COR-L47 (cell line): ENCODE data around the gene OR5W2.
"Not testable (repeated sequence)": the region's sequence is repeated elsewhere in the genome, so short reads cannot be mapped to it uniquely, and the experiment has no call there.

Source experiments
- DNase-seq: peaks from one replicate; lab custom pipeline; 2025; lab: John Stamatoyannopoulos, UW

OR5W2 gene

GRCh38 chr11:55914482-55914881 is at the start of gene OR5W2:
OR5W2 (minus strand) TSS chr11:55914582; CDS start chr11:55914582, 0 bp downstream.
- DNase-seq = no peak

- DNase-seq = no peak
Measured at GRCh38 chr11:55956521-55956920, 42.1 kb upstream of the OR5W2 start.

GRCh38 chr11:55949330-55949729 is 34.9 kb upstream of the OR5W2 start:
- no peak for DNase-seq

GRCh38 chr11:55942785-55943392 is 28.5 kb upstream of the OR5W2 start:
- DNase-seq = peak; percentile 30

- no peak for DNase-seq
Measured at GRCh38 chr11:55936300-55936699, 21.9 kb upstream of the OR5W2 start, which contains the start of gene OR5I1. OR5I1 (minus strand) TSS chr11:55936400; CDS start chr11:55936400, 0 bp downstream.

GRCh38 chr11:55920537-55920936 is 6.2 kb upstream of the OR5W2 start:
- DNase-seq = no peak

- DNase-seq = no peak
Measured at GRCh38 chr11:55902308-55902707, 12.1 kb downstream of the OR5W2 start.

GRCh38 chr11:55895216-55895615 is 19.2 kb downstream of the OR5W2 start:
- DNase-seq = no peak

- not testable (repeated sequence) for DNase-seq
Measured at GRCh38 chr11:55885481-55885880, 28.9 kb downstream of the OR5W2 start.

- DNase-seq = not testable (repeated sequence)
Measured at GRCh38 chr11:55884995-55885394, 29.4 kb downstream of the OR5W2 start.

GRCh38 chr11:55882997-55883396 is 31.4 kb downstream of the OR5W2 start, which contains the start of gene TRIM51:
TRIM51 (plus strand) TSS chr11:55883297; CDS start chr11:55885429, 2,132 bp downstream.
- DNase-seq = not testable (repeated sequence)

- not testable (repeated sequence) for DNase-seq
Measured at GRCh38 chr11:55873146-55873545, 41.2 kb downstream of the OR5W2 start.

GRCh38 chr11:55872731-55873130 is 41.7 kb downstream of the OR5W2 start:
- not testable (repeated sequence) for DNase-seq

- DNase-seq = not testable (repeated sequence)
Measured at GRCh38 chr11:55867354-55867753, 47.0 kb downstream of the OR5W2 start.
